ENCODE results near the gene RBM45.
"Not testable (repeated sequence)": the region's sequence is repeated elsewhere in the genome, so short reads cannot be mapped to it uniquely, and the experiment has no call there.

The RBM45 gene
- total RNA-seq: 13.7 reads per million, percentile 38 among the genes with 10 or more reads in this experiment

DNA sequence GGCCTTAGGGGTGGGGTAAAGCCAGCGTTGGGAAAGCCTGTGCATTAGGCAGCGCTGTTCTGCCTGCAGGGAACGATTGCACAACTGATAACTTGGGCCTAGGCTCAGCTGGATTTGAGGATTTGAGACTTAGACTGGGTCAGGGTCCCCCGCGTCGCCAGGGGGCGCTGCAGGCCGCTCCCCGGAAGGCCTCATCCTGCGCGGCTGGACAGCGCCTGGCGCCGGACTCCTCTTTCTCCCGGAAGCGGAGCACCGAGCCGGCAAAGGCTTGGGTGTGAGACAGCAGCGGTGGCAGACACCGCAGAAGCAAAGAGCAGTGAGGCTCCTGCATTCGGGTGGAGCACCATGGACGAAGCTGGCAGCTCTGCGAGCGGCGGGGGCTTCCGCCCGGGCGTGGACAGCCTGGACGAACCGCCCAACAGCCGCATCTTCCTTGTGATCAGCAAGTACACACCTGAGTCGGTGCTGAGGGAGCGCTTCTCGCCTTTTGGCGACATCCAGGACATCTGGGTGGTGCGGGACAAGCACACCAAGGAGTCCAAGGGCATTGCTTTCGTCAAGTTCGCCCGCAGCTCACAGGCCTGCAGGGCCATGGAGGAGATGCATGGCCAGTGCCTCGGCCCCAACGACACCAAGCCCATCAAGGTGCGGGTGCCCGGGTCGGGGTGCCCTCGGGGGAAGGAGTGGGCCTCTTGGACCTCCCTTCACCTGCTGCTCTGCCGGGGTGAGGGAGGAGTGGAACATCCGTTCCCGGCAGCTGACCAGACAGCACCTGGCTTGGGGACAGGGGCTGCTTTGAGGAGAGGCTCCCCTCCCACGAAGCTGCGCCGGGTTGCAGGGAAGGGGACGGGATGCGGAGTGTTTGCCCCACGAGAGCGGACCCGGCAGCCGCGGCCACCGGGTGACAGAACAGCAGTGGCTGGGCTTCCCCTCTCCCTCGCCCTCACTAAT, at the start of gene RBM45:
RBM45 (plus strand) TSS at position 236 of the 951 bp plus-strand sequence; CDS start at position 346, 110 bp downstream.
- DNase-seq: peak; percentile 71

GRCh38 chr2:178066324-178066723, 45.9 kb upstream of the RBM45 start:
- no peak for DNase-seq

GRCh38 chr2:178066890-178067669, 45.2 kb upstream of the RBM45 start:
- DNase-seq: no peak

GRCh38 chr2:178068823-178069454, 43.3 kb upstream of the RBM45 start:
- no peak for DNase-seq

GRCh38 chr2:178069551-178069950, 42.7 kb upstream of the RBM45 start:
- no peak for DNase-seq

GRCh38 chr2:178070824-178071223, 41.4 kb upstream of the RBM45 start:
- no peak for DNase-seq

DNA sequence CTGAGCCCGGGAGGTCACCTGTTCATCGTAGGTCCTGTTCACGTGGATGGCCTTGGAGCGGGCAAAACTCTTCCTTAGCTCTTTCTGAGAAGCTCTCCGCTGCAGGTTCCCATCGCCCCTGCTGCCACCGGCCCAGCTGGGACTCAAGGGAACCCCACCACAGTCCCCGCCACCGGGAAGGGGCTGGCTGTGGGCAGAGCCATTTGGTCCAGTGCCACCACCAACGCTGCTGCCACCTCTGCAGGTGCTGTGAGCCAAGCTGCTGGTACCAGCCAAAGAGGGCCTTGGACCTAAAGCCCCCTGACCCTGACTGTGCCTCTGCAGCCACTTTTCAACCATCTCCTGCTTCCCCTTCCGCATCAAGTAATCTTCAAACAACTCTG, 40.2 kb upstream of the RBM45 start:
- no peak for DNase-seq

- DNase-seq: no peak
Observed at GRCh38 chr2:178072383-178073301, 39.6 kb upstream of the RBM45 start, which contains the start of gene PDE11A. Gene PDE11A (minus strand): TSS chr2:178072777. CDS start chr2:178072437, 340 bp downstream.

DNA sequence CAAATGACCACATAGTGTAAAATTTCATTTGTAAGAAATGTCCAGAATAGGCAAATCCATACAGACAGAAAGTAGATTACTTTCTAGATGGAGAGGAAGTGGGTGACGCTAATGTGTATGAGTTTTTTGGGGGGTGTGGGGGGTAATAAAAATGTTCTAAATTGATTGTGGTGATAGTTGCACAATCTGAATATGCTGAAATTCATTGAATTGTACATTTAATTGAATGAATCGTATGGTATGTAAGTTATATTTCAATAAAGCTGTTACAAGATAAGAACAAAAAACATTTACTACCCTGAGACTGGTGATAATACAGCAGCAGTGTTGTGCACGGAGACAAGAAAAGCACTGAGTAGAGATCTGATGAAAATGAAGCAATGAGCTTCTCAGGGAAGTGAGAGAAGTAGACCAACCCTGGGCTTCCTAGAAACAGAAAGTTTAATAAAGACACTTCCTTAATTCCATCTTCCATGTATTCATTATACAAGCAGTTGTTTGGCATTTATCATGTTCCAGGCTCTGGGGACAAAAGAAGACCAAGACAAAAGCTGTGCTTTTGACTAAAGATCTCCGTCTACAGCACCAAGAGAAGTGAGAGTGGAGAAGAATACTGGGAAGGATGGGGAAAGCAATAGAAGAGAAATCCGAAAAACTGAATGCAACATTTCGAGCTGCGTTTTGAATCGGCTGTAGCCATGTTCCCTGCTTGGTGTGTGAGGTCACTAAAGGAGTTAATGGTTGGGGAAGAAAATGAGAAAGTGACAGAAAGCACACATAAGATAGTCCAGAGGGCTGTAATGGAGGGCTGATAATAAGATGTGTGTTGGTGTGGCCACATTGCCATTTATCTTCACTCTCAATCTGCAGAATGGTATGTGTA, 37.9 kb upstream of the RBM45 start:
- no peak for DNase-seq

DNA sequence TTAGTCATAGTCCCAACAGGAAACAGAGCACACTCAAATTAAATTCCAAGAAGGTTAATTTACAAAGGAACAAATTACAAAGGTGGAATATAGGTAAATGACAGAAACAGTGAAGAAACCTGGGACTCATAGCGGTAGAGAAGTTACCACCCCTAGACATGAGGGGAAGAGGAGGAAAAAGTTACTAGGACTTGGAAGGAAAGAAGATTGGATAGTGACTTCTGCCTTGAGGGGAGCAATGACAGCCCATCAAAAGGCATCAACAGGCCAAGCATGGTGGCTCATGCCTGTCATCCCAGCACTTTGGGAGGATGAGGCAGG, 37.3 kb upstream of the RBM45 start:
- DNase-seq: no peak

DNA sequence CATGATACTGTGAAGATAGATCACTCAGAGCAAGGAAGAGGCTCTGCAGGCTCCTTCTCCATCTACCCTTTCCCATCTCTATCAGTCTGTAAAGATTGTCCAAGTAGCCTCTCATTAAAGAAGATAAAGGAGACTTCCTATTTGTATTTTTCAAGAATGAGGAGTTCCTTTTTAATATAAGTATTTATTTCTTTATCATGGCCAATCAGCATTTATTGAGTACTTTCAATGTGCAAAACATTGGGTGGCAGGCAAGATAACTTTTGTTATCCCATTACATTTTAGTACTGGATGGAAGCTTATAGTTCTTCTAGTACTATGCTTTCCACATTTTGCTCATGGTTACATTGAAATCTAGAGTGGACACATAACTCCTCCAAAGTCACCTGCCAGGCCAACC, 36.1 kb upstream of the RBM45 start:
- DNase-seq: no peak

GRCh38 chr2:178079279-178079678, 33.0 kb upstream of the RBM45 start:
- not testable (repeated sequence) for DNase-seq

GRCh38 chr2:178082408-178083045, 29.7 kb upstream of the RBM45 start:
- DNase-seq: no peak

DNA sequence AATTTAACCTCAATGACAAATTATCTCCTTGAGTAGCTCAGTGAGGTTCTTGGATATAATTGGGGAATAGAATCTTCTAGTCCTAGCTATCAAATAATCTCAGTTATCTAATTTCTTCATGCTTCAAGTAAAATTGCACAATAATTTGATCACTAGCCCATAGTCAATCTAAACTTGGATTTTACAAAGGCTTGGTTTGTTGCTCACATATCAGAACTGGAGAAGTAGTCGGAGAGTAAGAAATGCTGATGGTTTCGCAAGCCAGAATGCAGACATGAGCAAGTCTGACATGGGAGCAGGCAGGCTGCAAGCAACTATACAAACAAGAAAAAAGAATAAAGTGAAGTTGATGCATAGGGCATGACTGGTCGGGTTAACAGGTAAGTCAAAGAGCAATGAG, 28.0 kb upstream of the RBM45 start:
- DNase-seq: no peak

GRCh38 chr2:178088774-178089270, 23.4 kb upstream of the RBM45 start:
- DNase-seq: no peak

- DNase-seq: no peak
Observed at GRCh38 chr2:178093471-178093870, 18.8 kb upstream of the RBM45 start.

DNA sequence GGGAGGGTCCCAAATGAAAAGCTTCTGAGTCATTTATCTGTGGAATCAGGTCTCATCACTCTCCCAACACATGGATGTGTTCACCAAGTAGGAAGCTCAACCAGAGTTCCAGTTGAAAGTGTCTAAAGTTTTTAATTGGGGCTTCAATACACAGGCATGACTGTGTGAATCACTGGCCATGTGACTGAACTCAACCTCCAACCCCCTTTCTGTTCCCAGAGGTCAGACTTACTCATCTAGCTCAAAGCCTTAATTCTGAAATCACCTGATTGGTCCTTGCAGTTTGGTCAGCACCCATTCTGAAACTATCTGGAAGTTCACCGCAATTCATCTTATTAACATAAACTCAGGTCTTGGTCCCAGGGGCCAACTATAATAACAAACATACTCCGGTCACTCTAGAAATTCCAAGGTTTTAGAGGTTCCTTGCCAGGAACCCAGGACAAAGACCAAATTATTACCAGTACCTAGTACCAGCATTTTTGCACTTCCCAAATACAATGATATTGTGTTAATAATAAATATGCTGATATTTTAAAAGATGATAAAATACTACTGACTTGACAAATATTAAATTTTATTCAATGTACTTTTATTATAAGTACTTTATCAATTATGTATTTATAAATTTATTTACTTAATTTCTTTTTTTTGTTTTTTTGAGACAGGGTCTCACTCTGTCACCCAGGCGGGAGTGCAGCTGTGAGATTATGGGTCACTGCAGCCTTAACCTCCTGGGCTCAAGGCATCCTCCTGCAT, 10.7 kb upstream of the RBM45 start:
- DNase-seq: no peak

- no peak for DNase-seq
Observed at GRCh38 chr2:178105566-178105965, 6.7 kb upstream of the RBM45 start.

DNA sequence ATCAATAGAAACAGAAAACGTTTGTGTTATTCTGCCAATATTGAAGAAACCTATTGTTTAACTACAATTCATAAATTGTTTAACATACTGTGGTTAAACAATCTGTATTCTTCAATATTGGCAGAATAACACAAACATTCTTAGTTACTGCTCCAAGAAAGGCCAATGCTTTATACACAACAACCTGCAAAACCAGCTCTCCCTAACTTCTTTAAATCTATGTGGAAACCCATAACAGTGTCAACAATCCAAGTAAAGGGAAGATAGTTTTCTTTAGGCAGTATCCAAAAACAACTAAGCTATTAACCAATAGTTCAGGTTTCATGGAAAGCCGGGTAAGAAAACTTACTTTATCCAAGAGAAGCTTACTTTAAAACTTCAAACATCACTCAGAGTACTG, 6.2 kb upstream of the RBM45 start:
- DNase-seq: no peak

- DNase-seq: no peak
Observed at GRCh38 chr2:178108176-178108575, 4.1 kb upstream of the RBM45 start.

All from effector CD4-positive, alpha-beta T cell (primary cell).